ENCODE data around the gene RNF223.

The RNF223 gene

DNA sequence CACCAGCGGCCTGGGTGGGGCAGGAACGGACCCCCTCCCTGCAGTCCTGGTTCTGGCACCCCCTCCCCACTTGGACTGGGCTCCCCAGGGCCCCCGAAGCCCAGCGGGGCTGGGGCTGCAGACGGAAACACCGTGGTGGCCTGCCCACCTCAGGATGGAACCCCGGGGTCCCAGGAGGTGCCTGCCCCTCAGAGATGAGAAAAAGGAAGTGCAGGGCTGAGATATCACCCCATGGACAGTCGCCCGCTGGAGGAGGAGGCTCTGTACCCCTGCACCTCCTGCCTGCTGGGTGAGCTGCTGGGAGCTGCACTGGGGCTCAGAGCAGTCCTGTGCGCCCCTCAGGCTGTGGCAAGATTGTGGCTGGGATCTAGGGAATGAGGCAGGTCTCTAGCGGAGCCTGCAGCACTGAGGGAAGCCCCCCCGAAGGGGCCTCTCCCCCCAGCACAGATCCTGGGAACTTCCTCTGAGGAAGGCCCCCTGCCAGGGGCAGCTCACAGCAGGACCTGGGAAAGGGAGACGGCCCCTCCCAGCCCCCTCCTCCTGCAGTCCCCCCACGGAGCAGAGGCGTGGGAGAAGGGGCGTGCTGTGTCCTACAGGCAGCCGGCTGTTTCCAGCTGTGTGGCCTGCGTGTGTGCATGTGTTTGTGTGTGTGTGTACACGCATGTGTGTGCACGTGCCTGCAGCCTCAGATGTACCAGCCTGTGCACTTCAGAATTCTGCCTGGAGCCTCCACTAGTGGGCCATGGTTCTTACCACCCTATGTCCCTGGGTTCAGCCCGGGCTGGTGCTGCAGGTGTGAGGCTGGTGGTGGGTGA, 47.3 kb downstream of the RNF223 start:
- DNase-seq (ENCODE audit: low read depth in 2 of 2) = no peak

DNA sequence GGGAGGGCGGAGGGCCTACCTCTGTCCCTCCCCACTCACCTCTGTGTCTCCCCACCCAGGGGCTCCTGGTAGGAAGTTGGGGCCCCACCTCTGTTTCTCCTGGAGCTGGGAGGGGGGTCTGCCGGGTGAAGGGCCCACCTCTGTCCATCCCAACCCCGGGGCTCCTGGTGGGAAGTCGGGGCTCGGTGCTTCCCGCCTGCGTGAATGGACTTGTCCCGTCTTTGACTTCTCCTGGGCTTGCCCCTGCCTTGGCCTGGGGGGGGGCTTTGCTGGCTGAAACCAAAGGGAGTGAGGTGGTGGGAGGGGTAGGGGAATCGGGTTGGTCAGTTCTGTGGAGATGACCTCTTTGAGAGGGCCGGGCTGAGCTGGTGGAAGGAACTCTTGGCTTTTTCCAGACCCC, 48.4 kb downstream of the RNF223 start:
- DNase-seq (ENCODE audit: low read depth in 2 of 2) = no peak

DNA sequence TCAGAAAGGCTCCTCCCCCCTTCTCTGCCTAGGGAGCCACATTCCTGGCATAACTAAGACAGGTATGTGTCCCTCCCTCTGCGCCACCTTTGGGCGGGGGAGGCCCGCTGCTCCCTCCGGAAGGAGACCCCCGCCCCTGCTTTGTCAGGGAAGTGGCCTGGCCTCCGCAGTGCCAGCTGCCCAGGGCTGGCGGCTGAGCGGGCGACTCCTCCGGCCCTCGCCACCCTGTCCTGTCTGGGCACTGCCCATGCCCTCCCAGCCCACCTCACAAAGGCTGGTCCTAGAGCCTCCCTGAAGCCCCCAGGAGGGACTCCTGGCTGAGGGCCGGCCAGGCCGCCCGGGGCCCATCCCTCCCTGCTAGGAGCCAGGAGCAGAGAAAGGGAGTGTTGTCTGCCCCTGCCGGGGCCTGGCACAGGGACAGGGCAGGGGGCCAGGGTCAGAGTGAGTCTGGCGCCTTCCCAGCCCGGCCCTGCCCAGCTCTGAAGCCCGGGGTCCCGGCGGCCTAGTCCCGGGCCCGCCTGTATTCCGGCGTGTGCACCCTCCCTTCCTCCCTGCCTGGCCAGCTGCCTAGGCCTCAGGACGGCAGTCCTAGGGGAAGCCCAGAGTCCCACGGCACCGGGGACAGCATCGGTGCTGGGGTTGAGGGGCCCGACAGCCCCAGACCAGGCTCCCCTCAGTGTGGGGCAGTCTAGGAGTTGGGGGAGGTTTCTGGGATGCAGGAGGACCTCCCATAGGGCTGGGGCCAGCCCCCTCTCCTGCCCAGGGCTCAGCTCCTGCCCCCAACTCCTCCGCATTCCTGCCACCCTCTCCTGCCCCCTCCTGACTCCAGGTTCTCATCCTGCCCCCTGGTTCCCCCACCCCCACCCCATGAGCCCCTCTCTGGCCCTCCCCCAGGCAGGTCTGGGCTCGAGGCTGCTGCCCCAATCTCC, 49.1 kb downstream of the RNF223 start:
- no peak for DNase-seq (ENCODE audit: low read depth in 2 of 2)

DNA sequence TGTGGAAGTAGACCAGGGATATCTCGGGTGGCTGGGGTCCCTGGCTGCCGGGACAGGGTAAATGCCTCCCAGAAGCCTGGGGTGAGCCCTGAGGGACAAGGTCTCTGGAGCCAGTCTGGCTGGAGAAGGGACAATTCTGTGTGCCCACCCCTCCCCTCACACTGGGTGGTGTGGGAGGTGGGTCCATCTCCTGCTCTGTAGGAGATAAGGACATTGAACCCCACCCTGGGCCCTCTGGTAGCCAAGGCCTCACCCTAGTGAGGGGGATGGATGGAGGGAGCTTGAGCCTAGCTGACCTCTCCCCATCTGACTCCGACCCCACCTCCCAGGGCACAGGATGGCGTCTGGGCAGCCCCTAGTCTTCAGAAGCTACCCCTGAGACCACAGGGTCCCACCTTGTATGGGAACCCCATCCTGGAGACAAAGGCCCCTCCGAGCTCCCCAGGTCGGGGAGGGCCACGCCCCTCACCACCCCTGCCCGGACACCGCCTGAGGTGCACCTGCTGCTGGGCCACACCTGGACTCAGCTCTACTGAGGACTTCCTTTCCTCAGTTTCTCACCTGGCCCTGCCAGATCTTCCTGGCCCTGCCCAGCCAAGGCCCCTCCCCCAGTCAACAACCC, 49.8 kb downstream of the RNF223 start:
- DNase-seq (ENCODE audit: low read depth in 2 of 2) = no peak

DNA sequence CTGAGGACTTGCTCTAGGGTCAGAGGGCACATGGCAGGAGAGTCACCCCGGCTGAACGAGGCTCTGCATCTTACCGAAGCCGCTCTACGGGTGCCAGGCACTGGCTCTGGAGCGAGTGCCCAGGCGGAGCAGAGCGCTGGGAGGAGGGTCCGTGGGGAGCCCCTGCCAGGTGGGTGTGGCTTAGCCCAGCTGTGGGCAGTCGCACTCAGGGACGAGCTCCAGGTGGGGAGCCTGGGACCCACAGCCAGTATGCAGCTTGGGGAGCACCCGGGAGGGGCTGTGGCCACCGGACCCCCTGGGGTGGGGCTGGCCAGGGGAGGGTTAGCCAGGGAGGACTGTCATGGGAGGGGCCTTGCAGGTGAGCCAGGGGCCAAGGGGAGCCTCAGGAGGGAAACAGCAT, 50.4 kb downstream of the RNF223 start:
- DNase-seq (ENCODE audit: low read depth in 2 of 2) = no peak

DNA sequence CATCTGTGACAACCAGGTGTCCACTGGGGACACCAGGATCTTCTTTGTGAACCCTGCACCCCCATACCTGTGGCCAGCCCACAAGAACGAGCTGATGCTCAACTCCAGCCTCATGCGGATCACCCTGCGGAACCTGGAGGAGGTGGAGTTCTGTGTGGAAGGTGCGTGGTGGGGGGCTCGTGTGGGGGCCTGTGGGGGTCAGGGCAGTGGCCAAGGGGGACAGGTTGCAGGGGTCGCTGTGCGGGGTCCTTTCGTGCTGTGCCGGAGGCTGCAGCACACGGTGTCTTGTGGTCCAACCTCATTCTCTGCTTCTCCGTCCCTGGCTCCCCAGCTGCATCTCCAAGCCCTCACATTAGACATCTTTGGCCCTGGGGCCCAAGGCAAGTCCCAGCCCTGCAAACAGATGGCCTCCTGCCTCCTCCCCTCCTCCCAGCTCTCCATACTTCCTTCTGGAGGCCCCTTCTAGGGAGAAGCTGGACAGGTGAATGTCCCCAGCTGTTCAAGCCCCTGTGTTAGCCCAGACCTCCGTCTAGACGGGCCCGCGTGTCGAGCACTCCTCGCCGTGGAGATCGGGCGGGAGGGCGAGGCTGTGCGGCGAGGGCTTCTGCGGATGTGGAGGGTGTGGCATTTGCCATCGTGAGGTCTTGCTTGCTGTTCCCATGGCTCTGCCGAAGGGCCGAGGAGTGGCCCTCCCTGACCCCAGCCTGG, 51.6 kb downstream of the RNF223 start:
- no peak for DNase-seq (ENCODE audit: low read depth in 2 of 2)

DNA sequence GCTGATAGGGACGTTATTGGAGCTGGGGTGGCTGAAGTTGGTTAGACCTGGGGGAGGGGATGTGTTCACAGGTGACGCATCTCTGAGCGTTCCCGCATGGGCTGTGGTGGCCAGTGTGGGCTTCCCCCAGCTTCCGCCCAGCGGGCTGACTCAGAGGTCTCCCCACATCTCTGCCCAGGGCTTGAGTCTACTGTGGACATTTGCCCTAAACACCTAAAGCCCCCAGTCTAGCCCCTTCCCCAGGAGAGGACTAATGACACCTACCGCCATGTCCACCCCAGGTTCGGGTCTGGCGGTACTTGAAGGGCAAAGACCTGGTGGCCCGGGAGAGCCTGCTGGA, 52.2 kb downstream of the RNF223 start:
- DNase-seq (ENCODE audit: low read depth in 2 of 2) = no peak

DNA sequence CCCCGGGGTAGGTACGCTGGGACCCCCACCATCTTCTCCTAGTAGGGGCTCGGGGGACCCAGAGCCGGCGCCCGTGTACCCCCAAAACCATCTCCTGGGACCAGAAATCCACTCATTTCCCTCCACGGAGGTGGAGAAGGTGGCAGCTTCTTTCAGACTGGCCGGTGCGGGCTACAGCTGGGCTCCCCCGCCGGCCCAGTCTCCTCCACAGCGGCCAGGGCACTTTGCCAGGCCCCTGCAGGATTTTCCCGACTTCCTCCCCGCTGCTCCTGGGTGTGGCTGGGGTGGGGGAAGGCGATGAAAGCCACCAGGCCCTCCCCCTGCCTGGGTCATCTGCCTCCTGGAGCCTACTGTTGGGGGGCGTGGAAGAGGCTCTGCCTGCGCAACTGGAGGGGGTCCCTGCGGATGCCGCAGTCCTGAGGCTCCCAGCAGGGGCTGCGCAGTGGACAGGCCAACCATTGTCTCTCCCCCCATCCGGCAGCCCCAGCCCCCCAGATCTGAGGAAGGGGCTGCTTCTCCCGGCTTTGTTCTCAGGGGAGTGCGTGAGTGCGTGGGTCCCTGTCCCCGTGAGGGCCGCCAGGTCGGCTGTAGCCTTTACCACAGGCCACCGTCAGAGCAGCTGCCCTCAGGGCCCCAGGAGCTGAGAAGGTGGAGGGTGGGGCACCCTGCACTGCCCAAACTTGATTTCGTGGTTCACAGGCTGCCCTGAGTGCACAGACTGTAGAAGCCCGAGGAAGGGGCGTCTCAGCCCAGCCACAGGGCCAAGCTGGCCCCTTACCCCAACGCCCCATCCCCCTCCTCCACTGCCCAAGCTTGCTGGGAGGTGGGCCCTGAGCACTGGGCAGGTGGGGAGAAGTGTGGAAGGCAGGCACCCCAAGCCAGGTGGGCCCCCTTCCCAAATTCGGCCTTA, 52.8 kb downstream of the RNF223 start:
- no peak for DNase-seq (ENCODE audit: low read depth in 2 of 2)

Measured in stimulated activated CD8-positive, alpha-beta memory T cell treated with anti-CD3 and anti-CD28 coated beads, Interleukin-7, amount 100 ng/mL, for 1 hour (primary cell).